NCI-H187 (cell line): Measurements from ENCODE around the gene C5orf52.
"Not testable (repeated sequence)": the region's sequence is repeated elsewhere in the genome, so short reads cannot be mapped to it uniquely, and the experiment has no call there.

ENCODE experiments used
- DNase-seq, 2 experiments: peaks; one replicate each; lab custom pipeline; 2025; lab: John Stamatoyannopoulos, UW

The C5orf52 gene

GRCh38 chr5:157670662-157671591 lies at the start of gene C5orf52:
TSS of gene C5orf52 (plus strand) at chr5:157671533. CDS start at chr5:157671615, 82 bp downstream.
- DNase-seq, result no peak

GRCh38 chr5:157624144-157624543 lies 47.2 kb upstream of the C5orf52 start:
- DNase-seq, result no peak

GRCh38 chr5:157626831-157627230 lies 44.5 kb upstream of the C5orf52 start:
- DNase-seq, result no peak

- DNase-seq, result no peak
These were observed 41.0 kb upstream of the C5orf52 start for GRCh38 chr5:157630341-157630740.

- no peak for DNase-seq
These were observed 30.8 kb upstream of the C5orf52 start for GRCh38 chr5:157640406-157641066.

GRCh38 chr5:157648275-157648990 lies 22.9 kb upstream of the C5orf52 start:
- no peak for DNase-seq

- DNase-seq, result no peak
These were observed 22.2 kb upstream of the C5orf52 start for GRCh38 chr5:157649101-157649500.

GRCh38 chr5:157650991-157651611 lies 20.2 kb upstream of the C5orf52 start:
- DNase-seq, result no peak

GRCh38 chr5:157651623-157652376 lies 19.5 kb upstream of the C5orf52 start:
- no peak for DNase-seq

GRCh38 chr5:157652377-157652692 lies 19.0 kb upstream of the C5orf52 start, which contains the start of gene SOX30:
TSS of gene SOX30 (minus strand) at chr5:157652438. CDS start at chr5:157652078, 360 bp downstream.
- DNase-seq, result no peak

GRCh38 chr5:157657516-157657915 lies 13.8 kb upstream of the C5orf52 start:
- no peak for DNase-seq

- no peak for DNase-seq
These were observed 12.4 kb upstream of the C5orf52 start for GRCh38 chr5:157658893-157659292.

GRCh38 chr5:157659868-157660660 lies 11.3 kb upstream of the C5orf52 start:
- DNase-seq, result no peak

- no peak for DNase-seq
These were observed 5.8 kb upstream of the C5orf52 start for GRCh38 chr5:157665467-157666070.

GRCh38 chr5:157668356-157668755 lies 3.0 kb upstream of the C5orf52 start:
- no peak for DNase-seq

GRCh38 chr5:157669701-157670097 lies 1.6 kb upstream of the C5orf52 start:
- DNase-seq, result no peak

- DNase-seq, result no peak
These were observed 428 bp downstream of the C5orf52 start for GRCh38 chr5:157671592-157672330.

- DNase-seq, result no peak
These were observed 1.6 kb downstream of the C5orf52 start for GRCh38 chr5:157672976-157673375.

- DNase-seq, result not testable (repeated sequence)
These were observed 3.0 kb downstream of the C5orf52 start for GRCh38 chr5:157674351-157674750.
